Measurements from ENCODE around the gene SYP. TPM values are rescaled to one million over a fixed set of nuclear protein-coding genes. Genes with fewer than 3 reads are reported as not detected.

The SYP gene
- total and polyA plus RNA-seq, 9 of the 15 experiments (the other 6 are each of a cell fraction or from before 2014, with no cell fraction given) = 0.48 to 5.1 (median 2.6) TPM

DNA sequence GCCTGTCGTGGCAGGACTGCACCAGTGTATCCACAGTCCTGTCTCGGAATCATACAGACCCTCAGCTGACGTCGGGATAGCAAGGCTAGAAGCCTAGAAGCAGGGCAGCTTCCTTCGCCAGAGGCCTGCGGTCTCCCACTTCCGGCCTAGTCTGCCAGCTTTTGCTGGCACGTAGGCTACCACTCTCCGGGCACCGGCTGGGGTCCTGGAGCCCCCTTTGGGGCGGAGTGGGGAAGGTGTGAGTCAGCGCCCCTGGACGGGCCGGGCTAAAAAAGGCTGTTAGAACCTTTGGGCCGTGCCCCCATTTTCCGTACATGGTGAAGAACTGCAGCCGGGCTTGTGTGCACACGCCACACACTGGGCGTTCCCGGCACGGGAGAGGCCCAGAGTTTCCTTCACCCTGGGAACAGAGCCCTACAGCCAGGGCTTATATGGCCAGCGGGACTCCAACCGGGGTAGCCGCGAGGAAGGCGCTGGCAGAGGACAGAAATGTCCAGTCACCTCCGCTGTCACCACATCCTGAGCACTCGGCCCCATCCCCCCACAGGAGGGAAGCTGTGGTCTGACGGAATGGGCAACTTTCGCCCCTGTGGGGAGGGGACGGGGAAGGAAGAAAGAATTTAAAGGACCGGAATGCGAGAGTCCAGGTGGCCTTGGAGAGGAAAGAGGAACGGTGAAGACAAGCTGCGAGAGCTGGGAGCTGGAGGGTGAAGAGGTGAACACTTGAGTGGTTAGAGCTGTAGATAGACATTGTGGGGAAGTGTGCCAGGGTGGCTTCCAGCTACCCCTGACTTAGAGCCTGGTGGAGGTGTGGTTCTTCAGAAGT, 32.9 kb downstream of the SYP start (continued):
- TF ChIP-seq, protein P1, sequence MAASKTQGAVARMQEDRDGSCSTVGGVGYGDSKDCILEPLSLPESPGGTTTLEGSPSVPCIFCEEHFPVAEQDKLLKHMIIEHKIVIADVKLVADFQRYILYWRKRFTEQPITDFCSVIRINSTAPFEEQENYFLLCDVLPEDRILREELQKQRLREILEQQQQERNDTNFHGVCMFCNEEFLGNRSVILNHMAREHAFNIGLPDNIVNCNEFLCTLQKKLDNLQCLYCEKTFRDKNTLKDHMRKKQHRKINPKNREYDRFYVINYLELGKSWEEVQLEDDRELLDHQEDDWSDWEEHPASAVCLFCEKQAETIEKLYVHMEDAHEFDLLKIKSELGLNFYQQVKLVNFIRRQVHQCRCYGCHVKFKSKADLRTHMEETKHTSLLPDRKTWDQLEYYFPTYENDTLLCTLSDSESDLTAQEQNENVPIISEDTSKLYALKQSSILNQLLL (CRISPR knock-in tag; IDR thresholded peaks at IDR 0.05; ENCODE audit: borderline replicate concordance) = no peak
- TF ChIP-seq, protein P2, sequence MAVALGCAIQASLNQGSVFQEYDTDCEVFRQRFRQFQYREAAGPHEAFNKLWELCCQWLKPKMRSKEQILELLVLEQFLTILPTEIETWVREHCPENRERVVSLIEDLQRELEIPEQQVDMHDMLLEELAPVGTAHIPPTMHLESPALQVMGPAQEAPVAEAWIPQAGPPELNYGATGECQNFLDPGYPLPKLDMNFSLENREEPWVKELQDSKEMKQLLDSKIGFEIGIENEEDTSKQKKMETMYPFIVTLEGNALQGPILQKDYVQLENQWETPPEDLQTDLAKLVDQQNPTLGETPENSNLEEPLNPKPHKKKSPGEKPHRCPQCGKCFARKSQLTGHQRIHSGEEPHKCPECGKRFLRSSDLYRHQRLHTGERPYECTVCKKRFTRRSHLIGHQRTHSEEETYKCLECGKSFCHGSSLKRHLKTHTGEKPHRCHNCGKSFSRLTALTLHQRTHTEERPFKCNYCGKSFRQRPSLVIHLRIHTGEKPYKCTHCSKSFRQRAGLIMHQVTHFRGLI (CRISPR knock-in tag; IDR thresholded peaks at IDR 0.05) = no peak
- TF ChIP-seq U2AF1 (optimal IDR thresholded peaks at IDR 0.05; ENCODE audit: low read depth, low read length) = no peak
- TF ChIP-seq, protein P3, sequence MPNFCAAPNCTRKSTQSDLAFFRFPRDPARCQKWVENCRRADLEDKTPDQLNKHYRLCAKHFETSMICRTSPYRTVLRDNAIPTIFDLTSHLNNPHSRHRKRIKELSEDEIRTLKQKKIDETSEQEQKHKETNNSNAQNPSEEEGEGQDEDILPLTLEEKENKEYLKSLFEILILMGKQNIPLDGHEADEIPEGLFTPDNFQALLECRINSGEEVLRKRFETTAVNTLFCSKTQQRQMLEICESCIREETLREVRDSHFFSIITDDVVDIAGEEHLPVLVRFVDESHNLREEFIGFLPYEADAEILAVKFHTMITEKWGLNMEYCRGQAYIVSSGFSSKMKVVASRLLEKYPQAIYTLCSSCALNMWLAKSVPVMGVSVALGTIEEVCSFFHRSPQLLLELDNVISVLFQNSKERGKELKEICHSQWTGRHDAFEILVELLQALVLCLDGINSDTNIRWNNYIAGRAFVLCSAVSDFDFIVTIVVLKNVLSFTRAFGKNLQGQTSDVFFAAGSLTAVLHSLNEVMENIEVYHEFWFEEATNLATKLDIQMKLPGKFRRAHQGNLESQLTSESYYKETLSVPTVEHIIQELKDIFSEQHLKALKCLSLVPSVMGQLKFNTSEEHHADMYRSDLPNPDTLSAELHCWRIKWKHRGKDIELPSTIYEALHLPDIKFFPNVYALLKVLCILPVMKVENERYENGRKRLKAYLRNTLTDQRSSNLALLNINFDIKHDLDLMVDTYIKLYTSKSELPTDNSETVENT (CRISPR knock-in tag; IDR thresholded peaks at IDR 0.05) = no peak
- no peak for TF ChIP-seq PTTG1 (tag; IDR thresholded peaks at IDR 0.05; ENCODE audit: low read depth)
- TF ChIP-seq, protein P4, sequence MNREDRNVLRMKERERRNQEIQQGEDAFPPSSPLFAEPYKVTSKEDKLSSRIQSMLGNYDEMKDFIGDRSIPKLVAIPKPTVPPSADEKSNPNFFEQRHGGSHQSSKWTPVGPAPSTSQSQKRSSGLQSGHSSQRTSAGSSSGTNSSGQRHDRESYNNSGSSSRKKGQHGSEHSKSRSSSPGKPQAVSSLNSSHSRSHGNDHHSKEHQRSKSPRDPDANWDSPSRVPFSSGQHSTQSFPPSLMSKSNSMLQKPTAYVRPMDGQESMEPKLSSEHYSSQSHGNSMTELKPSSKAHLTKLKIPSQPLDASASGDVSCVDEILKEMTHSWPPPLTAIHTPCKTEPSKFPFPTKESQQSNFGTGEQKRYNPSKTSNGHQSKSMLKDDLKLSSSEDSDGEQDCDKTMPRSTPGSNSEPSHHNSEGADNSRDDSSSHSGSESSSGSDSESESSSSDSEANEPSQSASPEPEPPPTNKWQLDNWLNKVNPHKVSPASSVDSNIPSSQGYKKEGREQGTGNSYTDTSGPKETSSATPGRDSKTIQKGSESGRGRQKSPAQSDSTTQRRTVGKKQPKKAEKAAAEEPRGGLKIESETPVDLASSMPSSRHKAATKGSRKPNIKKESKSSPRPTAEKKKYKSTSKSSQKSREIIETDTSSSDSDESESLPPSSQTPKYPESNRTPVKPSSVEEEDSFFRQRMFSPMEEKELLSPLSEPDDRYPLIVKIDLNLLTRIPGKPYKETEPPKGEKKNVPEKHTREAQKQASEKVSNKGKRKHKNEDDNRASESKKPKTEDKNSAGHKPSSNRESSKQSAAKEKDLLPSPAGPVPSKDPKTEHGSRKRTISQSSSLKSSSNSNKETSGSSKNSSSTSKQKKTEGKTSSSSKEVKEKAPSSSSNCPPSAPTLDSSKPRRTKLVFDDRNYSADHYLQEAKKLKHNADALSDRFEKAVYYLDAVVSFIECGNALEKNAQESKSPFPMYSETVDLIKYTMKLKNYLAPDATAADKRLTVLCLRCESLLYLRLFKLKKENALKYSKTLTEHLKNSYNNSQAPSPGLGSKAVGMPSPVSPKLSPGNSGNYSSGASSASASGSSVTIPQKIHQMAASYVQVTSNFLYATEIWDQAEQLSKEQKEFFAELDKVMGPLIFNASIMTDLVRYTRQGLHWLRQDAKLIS (CRISPR knock-in tag; IDR thresholded peaks at IDR 0.05) = no peak; the same call in 1 of the 2 replicates
- TF ChIP-seq, protein P5, sequence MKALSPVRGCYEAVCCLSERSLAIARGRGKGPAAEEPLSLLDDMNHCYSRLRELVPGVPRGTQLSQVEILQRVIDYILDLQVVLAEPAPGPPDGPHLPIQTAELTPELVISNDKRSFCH (CRISPR knock-in tag; IDR thresholded peaks at IDR 0.05) = no peak
- TF ChIP-seq, protein P5 (tag; IDR thresholded peaks at IDR 0.05) = 0 out of 2 replicates have a peak, but pooled peaks have one; percentile 54
- TF ChIP-seq ZNF133 (CRISPR knock-in tag; IDR thresholded peaks at IDR 0.05) = no peak
- TF ChIP-seq SAFB2 (IDR thresholded peaks at IDR 0.05; ENCODE audit: borderline replicate concordance, low read depth, low read length, severe bottlenecking) = no peak
- TF ChIP-seq ZC3H4 (CRISPR knock-in tag; IDR thresholded peaks at IDR 0.05; ENCODE audit: borderline replicate concordance) = no peak
- TF ChIP-seq, protein P6, sequence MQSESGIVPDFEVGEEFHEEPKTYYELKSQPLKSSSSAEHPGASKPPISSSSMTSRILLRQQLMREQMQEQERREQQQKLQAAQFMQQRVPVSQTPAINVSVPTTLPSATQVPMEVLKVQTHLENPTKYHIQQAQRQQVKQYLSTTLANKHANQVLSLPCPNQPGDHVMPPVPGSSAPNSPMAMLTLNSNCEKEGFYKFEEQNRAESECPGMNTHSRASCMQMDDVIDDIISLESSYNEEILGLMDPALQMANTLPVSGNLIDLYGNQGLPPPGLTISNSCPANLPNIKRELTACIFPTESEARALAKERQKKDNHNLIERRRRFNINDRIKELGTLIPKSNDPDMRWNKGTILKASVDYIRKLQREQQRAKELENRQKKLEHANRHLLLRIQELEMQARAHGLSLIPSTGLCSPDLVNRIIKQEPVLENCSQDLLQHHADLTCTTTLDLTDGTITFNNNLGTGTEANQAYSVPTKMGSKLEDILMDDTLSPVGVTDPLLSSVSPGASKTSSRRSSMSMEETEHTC (IDR thresholded peaks at IDR 0.05) = no peak
- TF ChIP-seq YY1 (IDR thresholded peaks at IDR 0.05; ENCODE audit: borderline replicate concordance in 1 of 3, control insufficient read depth in 1 of 3, extremely low read depth in 1 of 3, insufficient read depth in 3 of 3, insufficient read length in 1 of 3, insufficient replicate concordance in 2 of 3, low read depth in 1 of 3, low read length in 2 of 3) = peak in 1 of 3 experiments; percentile 58
- TF ChIP-seq ZNF324 (CRISPR knock-in tag; IDR thresholded peaks at IDR 0.05) = no peak
